ENCODE results near the gene PDIK1L. TPM values are rescaled to one million over a fixed set of nuclear protein-coding genes. Genes with fewer than 3 reads are reported as not detected.

PDIK1L gene
- total and polyA plus RNA-seq, 9 of the 15 experiments (the other 6 are each of a cell fraction or from before 2014, with no cell fraction given) = 12.8 to 30.2 (median 21.5) TPM

DNA sequence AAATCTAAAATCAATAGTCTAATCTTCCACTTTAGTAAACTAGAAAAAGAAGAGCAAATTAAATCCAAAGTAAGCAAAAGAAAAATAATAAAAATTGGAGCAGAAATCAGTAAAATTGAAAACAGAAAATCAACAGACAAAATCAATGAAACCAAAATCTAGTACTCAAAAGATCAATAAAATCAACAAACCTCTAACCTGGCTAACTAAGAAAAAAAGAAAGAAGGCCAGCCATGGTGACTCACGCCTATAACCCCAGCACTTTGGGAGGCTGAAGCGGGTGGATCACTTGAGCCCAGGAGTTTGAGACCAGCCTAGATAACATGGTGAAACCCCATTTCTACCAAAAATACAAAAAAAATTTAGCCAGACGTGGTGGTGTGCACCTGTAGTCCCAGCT, 22.8 kb downstream of the PDIK1L start:
- Histone ChIP-seq H3K9ac (ENCODE audit: insufficient read depth in 1 of 2, low read depth in 2 of 2, low read length in 2 of 2) (no peak overlapping the region), H3K4me2 (ENCODE audit: insufficient read depth, low read length) (no peak overlapping the region), H3K9me1 (ENCODE audit: control insufficient read depth, insufficient read depth, low read length) (no peaks in the 10 kb centered on the region), H3K27me3 (ENCODE audit: control insufficient read depth in 2 of 2, insufficient read depth in 2 of 2, low read length in 2 of 2) (no peaks in the 10 kb centered on the region), H3K36me3 (ENCODE audit: control insufficient read depth, insufficient read depth, low read length) (no peaks in the 10 kb centered on the region), H2AFZ (ENCODE audit: low read depth, low read length) (no peak overlapping the region), H3K27ac (ENCODE audit: extremely low read depth, low read depth, low read length) (no peak overlapping the region), H4K20me1 (replicated peaks; ENCODE audit: control insufficient read depth, insufficient read depth, low read length) (no peaks in the 10 kb centered on the region), H3K9me3 (replicated peaks; ENCODE audit: control insufficient read depth, insufficient read depth, low read depth, low read length) (no peaks in the 10 kb centered on the region), H3K4me1 (replicated peaks in 1 of 2; ENCODE audit: control insufficient read depth in 2 of 2, insufficient read depth in 2 of 2, low read length in 2 of 2) (peaks cover 17 to 35% of the 10 kb centered on the region in 2 experiments; a peak in 4 of 5 replicates), H3K79me2 (ENCODE audit: control insufficient read depth, insufficient read depth, low read length) (no peaks in the 10 kb centered on the region), H3K4me3 (no peak overlapping the region)
- intact Hi-C loops (cut with micrococcal nuclease) (no loop called here), in situ Hi-C loops (cut with MboI) (no loop called here)
- TF ChIP-seq KDM1A (IDR thresholded peaks at IDR 0.05) (no peak), CBX8 (IDR thresholded peaks at IDR 0.05; ENCODE audit: borderline replicate concordance, extremely low read depth, low read depth, low read length, poor library complexity, severe bottlenecking) (no peak), OTX1 (CRISPR knock-in tag; IDR thresholded peaks at IDR 0.05) (no peak), SMAD2 (IDR thresholded peaks at IDR 0.05; ENCODE audit: low read depth, low read length) (no peak), ZNF436 (CRISPR knock-in tag; IDR thresholded peaks at IDR 0.05) (no peak)
- TF ChIP-seq, protein P1, sequence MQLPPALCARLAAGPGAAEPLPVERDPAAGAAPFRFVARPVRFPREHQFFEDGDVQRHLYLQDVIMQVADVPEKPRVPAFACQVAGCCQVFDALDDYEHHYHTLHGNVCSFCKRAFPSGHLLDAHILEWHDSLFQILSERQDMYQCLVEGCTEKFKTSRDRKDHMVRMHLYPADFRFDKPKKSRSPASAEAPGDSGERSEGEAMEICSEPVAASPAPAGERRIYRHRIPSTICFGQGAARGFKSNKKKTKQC (CRISPR knock-in tag; IDR thresholded peaks at IDR 0.05) = no peak
- TF ChIP-seq, protein P2, sequence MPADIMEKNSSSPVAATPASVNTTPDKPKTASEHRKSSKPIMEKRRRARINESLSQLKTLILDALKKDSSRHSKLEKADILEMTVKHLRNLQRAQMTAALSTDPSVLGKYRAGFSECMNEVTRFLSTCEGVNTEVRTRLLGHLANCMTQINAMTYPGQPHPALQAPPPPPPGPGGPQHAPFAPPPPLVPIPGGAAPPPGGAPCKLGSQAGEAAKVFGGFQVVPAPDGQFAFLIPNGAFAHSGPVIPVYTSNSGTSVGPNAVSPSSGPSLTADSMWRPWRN (IDR thresholded peaks at IDR 0.05; ENCODE audit: low read depth) = no peak
- TF ChIP-seq, protein P3, sequence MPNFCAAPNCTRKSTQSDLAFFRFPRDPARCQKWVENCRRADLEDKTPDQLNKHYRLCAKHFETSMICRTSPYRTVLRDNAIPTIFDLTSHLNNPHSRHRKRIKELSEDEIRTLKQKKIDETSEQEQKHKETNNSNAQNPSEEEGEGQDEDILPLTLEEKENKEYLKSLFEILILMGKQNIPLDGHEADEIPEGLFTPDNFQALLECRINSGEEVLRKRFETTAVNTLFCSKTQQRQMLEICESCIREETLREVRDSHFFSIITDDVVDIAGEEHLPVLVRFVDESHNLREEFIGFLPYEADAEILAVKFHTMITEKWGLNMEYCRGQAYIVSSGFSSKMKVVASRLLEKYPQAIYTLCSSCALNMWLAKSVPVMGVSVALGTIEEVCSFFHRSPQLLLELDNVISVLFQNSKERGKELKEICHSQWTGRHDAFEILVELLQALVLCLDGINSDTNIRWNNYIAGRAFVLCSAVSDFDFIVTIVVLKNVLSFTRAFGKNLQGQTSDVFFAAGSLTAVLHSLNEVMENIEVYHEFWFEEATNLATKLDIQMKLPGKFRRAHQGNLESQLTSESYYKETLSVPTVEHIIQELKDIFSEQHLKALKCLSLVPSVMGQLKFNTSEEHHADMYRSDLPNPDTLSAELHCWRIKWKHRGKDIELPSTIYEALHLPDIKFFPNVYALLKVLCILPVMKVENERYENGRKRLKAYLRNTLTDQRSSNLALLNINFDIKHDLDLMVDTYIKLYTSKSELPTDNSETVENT (CRISPR knock-in tag; IDR thresholded peaks at IDR 0.05) = no peak
- ChIA-PET CTCF (ENCODE audit: low intra/inter-chr PET ratio) (no interaction called here), POLR2A (no interaction called here)
- BruUV-seq (replicated peaks) = no TSS peak
- ATAC-seq (no peak), FAIRE-seq (no peak), DNase-seq (ENCODE audit: extremely low read depth in 1 of 4, low spot score in 3 of 4) (no peak)
- WGBS (ENCODE audit: insufficient coverage, low coverage, missing lambda C conversion rate) = 58% methylated on average over 3 of the region's 3 CpGs
